SK-N-SH (cell line): Measurements from ENCODE around the gene NPIPB9.
"Not testable (repeated sequence)": the region's sequence is repeated elsewhere in the genome, so short reads cannot be mapped to it uniquely, and the experiment has no call there.

Experiments
- CTCF ChIP-seq: fragments of 200-600 bp; sonication (generic); IDR thresholded peaks from 2 replicates; pipeline ENCODE4 v1.6.1; 2017; ENCODE audit warnings: antibody characterized with exemption, mild to moderate bottlenecking, moderate library complexity
- EP300 ChIP-seq, 2 experiments: IDR thresholded peaks; 2 replicates each; pipeline versions ENCODE4 v1.4.0 to v1.6.1; 2012; ENCODE audit warnings: borderline replicate concordance in 1 of 2, low read depth in 1 of 2, low read length in 1 of 2
- EZH2phosphoT487 ChIP-seq: fragments of 200-600 bp; sonication (generic); IDR thresholded peaks from 2 replicates; pipeline ENCODE4 v1.6.1; 2017; ENCODE audit warnings: low read depth, mixed run types, mild to moderate bottlenecking, antibody characterized with exemption, moderate library complexity, borderline replicate concordance
- FOXM1 ChIP-seq: IDR thresholded peaks from 2 replicates; pipeline ENCODE4 v1.4.0; 2012; ENCODE audit warnings: low read depth, mild to moderate bottlenecking
- JUND ChIP-seq: IDR thresholded peaks from 2 replicates; pipeline ENCODE4 v1.4.0; 2012
- MAX ChIP-seq: IDR thresholded peaks from 2 replicates; pipeline ENCODE4 v1.4.0; 2012; ENCODE audit warnings: low read depth
- NFIC ChIP-seq: IDR thresholded peaks from 2 replicates; pipeline ENCODE4 v1.4.0; 2012; ENCODE audit warnings: borderline replicate concordance
- NRF1 ChIP-seq: IDR thresholded peaks from 2 replicates; pipeline ENCODE4 v1.6.1; 2012; ENCODE audit warnings: low read depth, mild to moderate bottlenecking, low read length
- POLR2AphosphoS5 ChIP-seq: IDR thresholded peaks from 2 replicates; pipeline ENCODE4 v1.6.1; 2012; ENCODE audit warnings: low read depth, low read length
- RAD21 ChIP-seq: IDR thresholded peaks from 2 replicates; pipeline ENCODE4 v1.6.1; 2012; ENCODE audit warnings: mild to moderate bottlenecking, low read length
- RFX5 ChIP-seq: IDR thresholded peaks from 2 replicates; pipeline ENCODE4 v1.6.1; 2012; ENCODE audit warnings: mild to moderate bottlenecking, improper control_type of control experiment, low read length
- TAF1 ChIP-seq: IDR thresholded peaks from 2 replicates; pipeline ENCODE4 v1.6.1; 2012; ENCODE audit warnings: low read depth, mild to moderate bottlenecking, low read length, moderate library complexity, borderline replicate concordance
- YY1 ChIP-seq: IDR thresholded peaks from 2 replicates; pipeline ENCODE4 v1.4.0; 2012; ENCODE audit warnings: low read depth, mild to moderate bottlenecking

GRCh38 chr16:28751487-28751886 lies at the start of gene NPIPB9:
- TF ChIP-seq CTCF; YY1; RAD21; JUND; EP300 (IDR thresholded peaks at IDR 0.05; ENCODE audit: borderline replicate concordance in 1 of 2, low read depth in 1 of 2, low read length in 1 of 2); EZH2phosphoT487; FOXM1; MAX; NFIC; RFX5; TAF1; POLR2AphosphoS5; NRF1: not testable (repeated sequence)
